ENCODE results near the gene ARHGAP6.
A peak's percentile ranks its signal among the peaks of the same experiment; 100 is the strongest.
"Not testable (repeated sequence)": the region's sequence is repeated elsewhere in the genome, so short reads cannot be mapped to it uniquely, and the experiment has no call there.

ARHGAP6 gene

GRCh38 chrX:11131146-11131545 is 534.6 kb downstream of the ARHGAP6 start:
- DNase-seq: no peak

GRCh38 chrX:11130136-11130535 is 535.6 kb downstream of the ARHGAP6 start:
- no peak for DNase-seq

GRCh38 chrX:11129534-11130105 is 536.1 kb downstream of the ARHGAP6 start:
- DNase-seq: no peak

- no peak for DNase-seq
Measured at GRCh38 chrX:11125060-11125459, 540.7 kb downstream of the ARHGAP6 start.

- no peak for DNase-seq
Measured at GRCh38 chrX:11124112-11124511, 541.6 kb downstream of the ARHGAP6 start.

GRCh38 chrX:11123087-11123486 is 542.6 kb downstream of the ARHGAP6 start:
- DNase-seq: not testable (repeated sequence)

- DNase-seq: no peak
Measured at GRCh38 chrX:11119313-11119943, 546.3 kb downstream of the ARHGAP6 start.

- DNase-seq: no peak
Measured at GRCh38 chrX:11117745-11118144, 548.0 kb downstream of the ARHGAP6 start.

GRCh38 chrX:11113731-11114130 is 552.0 kb downstream of the ARHGAP6 start:
- DNase-seq: no peak

- DNase-seq: no peak
Measured at GRCh38 chrX:11111947-11112346, 553.8 kb downstream of the ARHGAP6 start.

- peak; percentile 84 for DNase-seq
Measured at GRCh38 chrX:11111037-11111851, 554.5 kb downstream of the ARHGAP6 start, which contains the start of gene HCCS. Gene HCCS (plus strand): TSS chrX:11111332. CDS start chrX:11112061, 729 bp downstream.

- no peak for DNase-seq
Measured at GRCh38 chrX:11109968-11110367, 555.8 kb downstream of the ARHGAP6 start.

- no peak for DNase-seq
Measured at GRCh38 chrX:11108253-11108941, 557.3 kb downstream of the ARHGAP6 start.

- DNase-seq: no peak
Measured at GRCh38 chrX:11105080-11105479, 560.6 kb downstream of the ARHGAP6 start.

GRCh38 chrX:11103751-11104150 is 562.0 kb downstream of the ARHGAP6 start:
- no peak for DNase-seq

GRCh38 chrX:11103006-11103405 is 562.7 kb downstream of the ARHGAP6 start:
- no peak for DNase-seq

GRCh38 chrX:11100281-11101035 is 565.3 kb downstream of the ARHGAP6 start:
- DNase-seq: no peak

GRCh38 chrX:11099465-11099864 is 566.3 kb downstream of the ARHGAP6 start:
- DNase-seq: no peak

- no peak for DNase-seq
Measured at GRCh38 chrX:11097933-11098332, 567.8 kb downstream of the ARHGAP6 start.

GRCh38 chrX:11089802-11090201 is 575.9 kb downstream of the ARHGAP6 start:
- DNase-seq: no peak
